ENCODE measurements around the gene SMOC2. TPM values are rescaled to one million over a fixed set of nuclear protein-coding genes. Genes with fewer than 3 reads are reported as not detected.

SMOC2 gene
- total RNA-seq, 4 donors from 2014 or later: 5.8 to 14.5 (median 9.0) TPM

DNA sequence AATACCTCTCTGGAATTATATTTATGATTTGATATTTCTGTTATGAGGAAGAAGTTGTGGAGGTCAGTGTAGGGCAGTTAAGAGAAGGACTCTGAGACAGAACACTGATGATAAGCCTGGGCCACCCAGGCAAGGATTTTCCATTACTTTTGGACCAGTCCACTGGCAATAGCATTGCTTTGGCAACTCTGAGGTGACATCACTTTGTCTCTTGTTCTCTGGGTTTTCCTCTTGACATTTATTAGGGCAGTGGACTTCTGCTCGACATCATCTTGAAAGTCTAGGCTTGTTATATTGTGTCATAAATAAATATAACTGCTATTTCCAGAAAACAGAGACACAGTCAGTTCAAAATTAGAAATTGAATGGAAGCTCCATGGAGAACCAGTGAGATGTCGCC lies 268.0 kb downstream of the SMOC2 start:
- no peaks in the 10 kb centered on the region for H3K4me1 ChIP-seq
- intact Hi-C loops (cut with DNase I; ENCODE audit: low total_unique reads) (no loop called here), in situ Hi-C loops (cut with MboI; ENCODE audit: low pct_ligation_motif_present in 1 of 4, low pct_unique_long_range_greater_than_20kb in 1 of 4, low sequenced_read_pairs in 3 of 4) (no loop called here)
- peaks cover 2% of the 10 kb centered on the region for H3K27me3 ChIP-seq
- no peak overlapping the region for H3K27ac ChIP-seq
- no peaks in the 10 kb centered on the region for H3K36me3 ChIP-seq
- H3K9me3 ChIP-seq: no peaks in the 10 kb centered on the region
- no peak for TF ChIP-seq POLR2AphosphoS5 (IDR thresholded peaks at IDR 0.05)
- TF ChIP-seq, protein P1, sequence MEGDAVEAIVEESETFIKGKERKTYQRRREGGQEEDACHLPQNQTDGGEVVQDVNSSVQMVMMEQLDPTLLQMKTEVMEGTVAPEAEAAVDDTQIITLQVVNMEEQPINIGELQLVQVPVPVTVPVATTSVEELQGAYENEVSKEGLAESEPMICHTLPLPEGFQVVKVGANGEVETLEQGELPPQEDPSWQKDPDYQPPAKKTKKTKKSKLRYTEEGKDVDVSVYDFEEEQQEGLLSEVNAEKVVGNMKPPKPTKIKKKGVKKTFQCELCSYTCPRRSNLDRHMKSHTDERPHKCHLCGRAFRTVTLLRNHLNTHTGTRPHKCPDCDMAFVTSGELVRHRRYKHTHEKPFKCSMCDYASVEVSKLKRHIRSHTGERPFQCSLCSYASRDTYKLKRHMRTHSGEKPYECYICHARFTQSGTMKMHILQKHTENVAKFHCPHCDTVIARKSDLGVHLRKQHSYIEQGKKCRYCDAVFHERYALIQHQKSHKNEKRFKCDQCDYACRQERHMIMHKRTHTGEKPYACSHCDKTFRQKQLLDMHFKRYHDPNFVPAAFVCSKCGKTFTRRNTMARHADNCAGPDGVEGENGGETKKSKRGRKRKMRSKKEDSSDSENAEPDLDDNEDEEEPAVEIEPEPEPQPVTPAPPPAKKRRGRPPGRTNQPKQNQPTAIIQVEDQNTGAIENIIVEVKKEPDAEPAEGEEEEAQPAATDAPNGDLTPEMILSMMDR (IDR thresholded peaks at IDR 0.05): no peak
- TF ChIP-seq EP300 (IDR thresholded peaks at IDR 0.05; ENCODE audit: low read depth): no peak
- TF ChIP-seq POLR2A (IDR thresholded peaks at IDR 0.05): no peak
- WGBS, 2 donors (ENCODE audit: low coverage in 1 of 2): 39 to 69% methylated on average over 2 of the region's 2 CpGs
- H3K4me3 ChIP-seq: no peak overlapping the region
- no peak for DNase-seq

DNA sequence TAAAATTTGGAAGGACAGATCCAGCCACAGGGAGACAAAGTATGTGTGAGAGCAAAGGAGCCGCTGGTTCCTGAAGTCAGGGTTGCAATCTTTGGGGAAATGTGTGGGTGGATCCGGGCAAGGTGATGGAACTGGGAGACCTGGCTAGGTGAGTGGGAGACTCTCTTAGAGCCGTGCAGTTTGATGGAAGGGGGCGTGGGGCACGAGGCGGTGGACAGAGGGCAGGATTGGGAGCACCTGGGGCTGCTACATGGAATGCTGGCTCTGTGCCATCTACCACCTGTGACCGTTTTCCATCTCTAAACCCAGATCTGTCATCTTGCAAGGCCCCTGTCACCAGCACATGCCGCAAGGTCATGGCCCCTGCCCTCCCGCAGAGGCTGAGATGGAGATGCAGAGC lies 268.4 kb downstream of the SMOC2 start:
- H3K27ac ChIP-seq: no peak overlapping the region
- peaks cover 2% of the 10 kb centered on the region for H3K27me3 ChIP-seq
- in situ Hi-C loops (cut with MboI; ENCODE audit: low pct_ligation_motif_present in 1 of 4, low pct_unique_long_range_greater_than_20kb in 1 of 4, low sequenced_read_pairs in 3 of 4) (no loop called here), intact Hi-C loops (cut with DNase I; ENCODE audit: low total_unique reads) (no loop called here)
- no peaks in the 10 kb centered on the region for H3K4me1 ChIP-seq
- H3K36me3 ChIP-seq: no peaks in the 10 kb centered on the region
- H3K4me3 ChIP-seq: no peak overlapping the region
- DNase-seq: no peak
- 58 to 78% methylated on average over 2 to 8 of the region's 9 CpGs for WGBS, 2 donors (ENCODE audit: low coverage in 1 of 2)
- TF ChIP-seq POLR2AphosphoS5 (IDR thresholded peaks at IDR 0.05): no peak
- no peak for TF ChIP-seq EP300 (IDR thresholded peaks at IDR 0.05; ENCODE audit: low read depth)
- no peak for TF ChIP-seq POLR2A (IDR thresholded peaks at IDR 0.05)
- TF ChIP-seq, protein P1 (IDR thresholded peaks at IDR 0.05): no peak
- H3K9me3 ChIP-seq: no peaks in the 10 kb centered on the region

DNA sequence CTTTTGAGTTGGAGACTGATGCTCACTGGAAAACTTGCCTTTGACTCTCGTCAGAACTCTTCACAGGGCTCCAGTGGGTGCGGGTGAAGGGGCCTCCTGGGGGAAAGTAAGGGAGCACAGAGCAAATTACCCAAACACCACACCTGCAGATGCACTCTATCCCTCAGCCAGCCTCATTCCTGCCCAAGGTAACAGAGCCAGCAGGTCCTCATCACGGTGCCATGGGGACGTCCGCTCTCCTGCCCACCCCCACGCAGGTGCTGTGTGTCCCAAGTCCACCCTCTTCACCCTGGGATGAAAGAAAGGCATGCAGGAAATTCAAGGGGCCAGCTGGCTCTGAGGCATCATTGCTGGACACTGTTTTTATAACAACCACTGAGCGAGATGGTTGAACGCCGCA lies 269.0 kb downstream of the SMOC2 start:
- Histone ChIP-seq H3K4me1 (no peaks in the 10 kb centered on the region), H3K27ac (no peak overlapping the region), H3K36me3 (no peaks in the 10 kb centered on the region), H3K27me3 (peaks cover 2% of the 10 kb centered on the region), H3K9me3 (no peaks in the 10 kb centered on the region), H3K4me3 (no peak overlapping the region)
- 84% methylated on average over 9 of the region's 9 CpGs; no CpG with 5 or more reads in 1 of the 2 donors for WGBS, 2 donors (ENCODE audit: low coverage in 1 of 2)
- DNase-seq: no peak
- intact Hi-C loops (cut with DNase I; ENCODE audit: low total_unique reads) (no loop called here), in situ Hi-C loops (cut with MboI; ENCODE audit: low pct_ligation_motif_present in 1 of 4, low pct_unique_long_range_greater_than_20kb in 1 of 4, low sequenced_read_pairs in 3 of 4) (no loop called here)
- TF ChIP-seq EP300 (IDR thresholded peaks at IDR 0.05; ENCODE audit: low read depth) (no peak), POLR2AphosphoS5 (IDR thresholded peaks at IDR 0.05) (no peak), POLR2A (IDR thresholded peaks at IDR 0.05) (no peak)
- TF ChIP-seq, protein P1 (IDR thresholded peaks at IDR 0.05): no peak

DNA sequence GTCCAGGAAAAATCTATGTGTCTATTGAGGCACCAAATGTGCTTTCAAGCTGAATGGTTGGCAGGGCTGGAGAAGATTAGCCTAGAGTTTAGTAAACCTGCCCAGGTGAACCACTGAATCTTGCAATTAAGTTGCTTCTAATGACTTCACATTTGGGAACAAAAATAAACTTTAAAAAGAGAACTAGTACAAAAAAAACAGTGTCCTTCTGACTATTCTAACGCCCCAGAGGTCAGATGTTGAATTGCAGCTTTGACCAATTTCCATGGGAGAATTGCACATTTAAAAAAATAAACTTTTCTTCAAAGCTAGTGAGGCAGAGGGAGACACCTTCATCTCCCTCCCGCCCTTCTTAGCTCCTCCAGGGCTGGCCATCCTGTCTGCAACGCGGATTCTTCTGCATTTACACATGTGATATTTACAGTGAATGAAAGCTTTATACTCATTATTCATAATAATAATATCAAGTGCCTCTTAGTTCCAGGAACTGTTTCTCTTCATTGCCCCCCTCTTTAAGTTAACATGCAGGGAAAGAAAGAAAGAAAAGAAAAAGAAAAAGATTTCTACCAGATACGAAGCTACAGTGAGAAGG lies 270.2 kb downstream of the SMOC2 start:
- Histone ChIP-seq H3K27ac (no peak overlapping the region), H3K27me3 (peaks cover 2% of the 10 kb centered on the region), H3K4me3 (no peak overlapping the region), H3K36me3 (no peaks in the 10 kb centered on the region), H3K4me1 (no peaks in the 10 kb centered on the region), H3K9me3 (no peaks in the 10 kb centered on the region)
- TF ChIP-seq EP300 (IDR thresholded peaks at IDR 0.05; ENCODE audit: low read depth) (no peak), POLR2A (IDR thresholded peaks at IDR 0.05) (no peak), POLR2AphosphoS5 (IDR thresholded peaks at IDR 0.05) (no peak)
- TF ChIP-seq, protein P1 (IDR thresholded peaks at IDR 0.05): peak; percentile 27 to 59 (median 50)
- in situ Hi-C loops (cut with MboI; ENCODE audit: low pct_ligation_motif_present in 1 of 4, low pct_unique_long_range_greater_than_20kb in 1 of 4, low sequenced_read_pairs in 3 of 4): no loop called here
- intact Hi-C loops (cut with DNase I; ENCODE audit: low total_unique reads): no loop called here
- WGBS, 2 donors (ENCODE audit: low coverage in 1 of 2): 42 to 56% methylated on average over 3 to 5 of the region's 5 CpGs
- no peak for DNase-seq
